VCaP (cell line): ENCODE data around the gene ARFGEF2.
"Not testable (repeated sequence)": the region's sequence is repeated elsewhere in the genome, so short reads cannot be mapped to it uniquely, and the experiment has no call there.

Experiments used
- H3K27ac ChIP-seq: fragments of 450-650 bp; 2 replicates; pipeline ENCODE4 v1.5.1; 2017
- TF ChIP-seq, protein P1 (sequence below): fragments of 450-650 bp; conservative IDR thresholded peaks from 2 replicates; pipeline ENCODE4 v1.5.1; 2017; ENCODE audit warnings: mild to moderate bottlenecking, moderate library complexity

The ARFGEF2 gene

GRCh38 chr20:48999890-49000870 is 78.7 kb downstream of the ARFGEF2 start:
- TF ChIP-seq, protein P1, sequence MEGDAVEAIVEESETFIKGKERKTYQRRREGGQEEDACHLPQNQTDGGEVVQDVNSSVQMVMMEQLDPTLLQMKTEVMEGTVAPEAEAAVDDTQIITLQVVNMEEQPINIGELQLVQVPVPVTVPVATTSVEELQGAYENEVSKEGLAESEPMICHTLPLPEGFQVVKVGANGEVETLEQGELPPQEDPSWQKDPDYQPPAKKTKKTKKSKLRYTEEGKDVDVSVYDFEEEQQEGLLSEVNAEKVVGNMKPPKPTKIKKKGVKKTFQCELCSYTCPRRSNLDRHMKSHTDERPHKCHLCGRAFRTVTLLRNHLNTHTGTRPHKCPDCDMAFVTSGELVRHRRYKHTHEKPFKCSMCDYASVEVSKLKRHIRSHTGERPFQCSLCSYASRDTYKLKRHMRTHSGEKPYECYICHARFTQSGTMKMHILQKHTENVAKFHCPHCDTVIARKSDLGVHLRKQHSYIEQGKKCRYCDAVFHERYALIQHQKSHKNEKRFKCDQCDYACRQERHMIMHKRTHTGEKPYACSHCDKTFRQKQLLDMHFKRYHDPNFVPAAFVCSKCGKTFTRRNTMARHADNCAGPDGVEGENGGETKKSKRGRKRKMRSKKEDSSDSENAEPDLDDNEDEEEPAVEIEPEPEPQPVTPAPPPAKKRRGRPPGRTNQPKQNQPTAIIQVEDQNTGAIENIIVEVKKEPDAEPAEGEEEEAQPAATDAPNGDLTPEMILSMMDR: no peak
- H3K27ac ChIP-seq: no peak overlapping the region

- TF ChIP-seq, protein P1: no peak
- no peak overlapping the region for H3K27ac ChIP-seq
These were observed 80.2 kb downstream of the ARFGEF2 start for GRCh38 chr20:49001741-49002140.

- no peak overlapping the region for H3K27ac ChIP-seq
- TF ChIP-seq, protein P1: no peak
These were observed 85.0 kb downstream of the ARFGEF2 start for GRCh38 chr20:49006446-49006980.

DNA sequence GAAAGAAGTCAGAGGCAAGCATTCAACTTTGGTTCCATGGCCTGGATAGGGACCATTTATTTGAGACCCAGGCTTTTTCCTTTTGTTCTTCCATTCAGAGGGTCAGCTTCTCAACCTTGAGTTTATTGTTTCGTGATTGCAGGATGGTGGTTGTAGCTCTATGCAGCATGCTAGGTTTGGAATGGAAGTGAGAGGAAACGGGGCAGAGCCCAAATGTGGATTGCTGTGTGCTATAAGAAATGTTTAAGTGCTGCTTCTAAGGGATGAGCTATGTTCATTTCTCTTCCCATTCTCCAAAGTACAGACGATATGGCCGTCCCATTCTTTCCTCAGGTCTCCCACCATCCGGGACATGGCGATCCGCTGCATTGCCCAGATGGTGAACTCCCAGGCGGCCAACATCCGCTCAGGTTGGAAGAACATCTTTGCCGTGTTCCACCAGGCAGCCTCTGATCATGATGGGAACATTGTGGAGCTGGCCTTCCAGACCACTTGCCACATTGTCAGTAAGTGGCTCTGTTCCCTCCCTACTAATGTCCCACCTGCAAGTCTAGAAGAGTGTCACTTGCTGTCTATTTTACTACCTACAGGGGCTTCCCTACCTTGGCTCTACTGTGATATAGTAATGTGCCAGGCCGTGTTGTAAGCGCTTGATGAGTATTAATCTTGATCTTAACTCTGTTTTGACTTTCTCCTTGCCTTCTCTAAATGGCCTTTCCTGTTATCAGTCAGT is 88.6 kb downstream of the ARFGEF2 start:
- H3K27ac ChIP-seq: no peak overlapping the region
- TF ChIP-seq, protein P1: no peak

- no peak overlapping the region for H3K27ac ChIP-seq
- TF ChIP-seq, protein P1: no peak
These were observed 102.7 kb downstream of the ARFGEF2 start for GRCh38 chr20:49024220-49024619.

- H3K27ac ChIP-seq: not testable (repeated sequence)
These were observed 106.7 kb downstream of the ARFGEF2 start for GRCh38 chr20:49028177-49028576.

DNA sequence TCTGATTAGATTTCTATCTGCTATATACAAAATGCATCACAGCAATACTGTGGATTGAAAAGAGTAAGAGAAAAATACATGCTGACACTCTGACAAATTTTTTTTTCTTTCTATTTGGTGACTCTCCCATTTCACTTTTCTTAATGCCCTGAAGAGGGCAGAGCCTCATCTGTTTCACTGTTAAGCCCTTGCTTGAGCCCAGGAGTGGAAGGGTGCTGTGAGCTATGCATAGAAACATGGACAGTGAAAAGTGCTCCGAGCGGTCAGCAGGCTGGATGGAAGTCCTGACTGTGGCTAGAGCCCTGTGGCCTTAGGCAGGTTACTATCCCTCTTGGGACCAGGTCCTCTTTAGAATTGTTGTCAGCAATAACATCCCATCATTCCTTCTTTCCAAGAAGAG is 107.2 kb downstream of the ARFGEF2 start:
- H3K27ac ChIP-seq: no peak overlapping the region
- TF ChIP-seq, protein P1: peak; percentile 75
